H7 (cell line): Measurements from ENCODE around the gene SIK3. TPM values are rescaled to one million over a fixed set of nuclear protein-coding genes. Genes with fewer than 3 reads are reported as not detected.
"Not testable (repeated sequence)": the region's sequence is repeated elsewhere in the genome, so short reads cannot be mapped to it uniquely, and the experiment has no call there.

Experiments
- DNase-seq: peaks from one replicate; pipeline ENCODE4 v3.0.0; 2012
- H3K27me3 ChIP-seq: 2 replicates; pipeline ENCODE4 v1.6.0; 2011; ENCODE audit warnings: mild to moderate bottlenecking, low read length; ENCODE audit not compliant: control insufficient read depth, insufficient read depth
- H3K36me3 ChIP-seq: replicated peaks from 2 replicates; pipeline ENCODE4 v1.5.1; 2011; ENCODE audit warnings: low read length; ENCODE audit not compliant: control insufficient read depth, insufficient read depth
- H3K4me3 ChIP-seq: 2 replicates; pipeline ENCODE4 v1.5.1; 2011; ENCODE audit warnings: low read depth, mild to moderate bottlenecking, control low read depth, low read length, moderate library complexity; ENCODE audit not compliant: insufficient read depth
- total RNA-seq: library from RNA; depleted of rRNA; stranded (reverse); fragments of >200 nt; shearing (Covaris generic); gene quantifications from 2 replicates; pipeline ENCODE4 v1.2.3, GENCODE V29; 2014

The SIK3 gene
- total RNA-seq, 1 experiment from 2014 or later, result 14.4 TPM

DNA sequence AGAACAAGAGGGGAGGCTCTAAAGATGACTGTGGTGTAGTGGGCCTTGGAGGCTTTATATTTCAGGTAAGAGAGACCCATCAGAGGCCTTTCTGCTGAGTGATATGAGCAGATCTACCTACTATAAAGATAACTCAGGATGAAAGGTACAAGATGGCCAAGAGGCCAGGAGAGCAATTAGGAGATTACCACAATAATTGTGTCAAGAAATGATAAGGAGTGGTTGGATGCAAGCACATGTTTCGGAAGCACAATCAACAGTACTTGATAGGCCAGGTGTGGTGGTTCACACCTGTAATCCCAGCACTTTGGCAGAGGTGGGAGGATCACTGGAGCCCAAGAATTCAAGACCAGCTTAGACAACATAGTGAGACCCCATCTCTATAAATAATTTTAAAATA, 43.8 kb downstream of the SIK3 start:
- Histone ChIP-seq H3K36me3 (no peaks in the 10 kb centered on the region), H3K27me3 (no peaks in the 10 kb centered on the region), H3K4me3 (no peak overlapping the region)
- no peak for DNase-seq

DNA sequence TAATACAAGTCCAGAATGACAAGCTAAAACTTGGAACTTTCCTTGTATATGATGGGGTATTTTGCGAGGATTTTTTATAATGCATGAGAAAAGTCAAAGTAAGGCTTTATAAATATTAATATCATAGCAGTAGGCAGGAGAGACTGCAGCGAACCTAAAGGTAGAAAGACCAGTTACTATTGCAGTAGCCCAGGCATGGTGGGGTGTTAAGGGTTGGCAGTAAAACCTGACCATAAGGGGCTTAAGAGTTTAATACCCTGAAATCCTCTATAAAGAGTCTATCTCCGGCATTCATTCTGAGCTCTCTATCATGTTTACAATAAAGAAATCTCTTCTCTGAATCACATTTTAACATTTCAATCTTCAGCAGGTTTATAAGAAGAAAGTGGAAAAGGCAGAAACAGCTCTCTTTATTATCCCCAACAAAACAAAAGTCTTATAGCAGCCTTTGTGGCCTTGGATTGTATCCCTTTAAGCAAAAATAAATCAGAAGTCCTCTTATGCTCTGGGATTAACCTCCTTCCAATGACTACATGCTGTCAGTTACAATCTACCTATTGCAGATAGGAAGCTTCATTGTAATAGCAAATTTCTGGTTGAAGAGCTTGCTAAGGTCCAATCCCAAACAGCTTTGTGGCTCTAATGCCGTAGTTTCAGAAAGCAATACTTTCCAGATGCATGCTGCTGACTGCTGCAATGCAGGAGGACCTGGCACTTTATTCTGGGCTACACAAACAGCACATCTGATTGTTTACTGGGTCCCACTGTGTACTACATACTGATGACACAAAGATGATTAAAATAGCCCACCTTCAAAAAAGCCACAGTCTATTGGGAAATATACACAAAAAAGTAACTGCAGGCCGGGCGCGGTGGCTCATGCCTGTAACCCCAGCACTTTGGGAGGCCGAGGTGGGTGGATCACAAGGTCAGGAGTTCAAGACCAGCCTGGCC, 45.8 kb downstream of the SIK3 start:
- Histone ChIP-seq H3K27me3 (no peaks in the 10 kb centered on the region), H3K36me3 (no peaks in the 10 kb centered on the region), H3K4me3 (no peak overlapping the region)
- DNase-seq, result no peak

DNA sequence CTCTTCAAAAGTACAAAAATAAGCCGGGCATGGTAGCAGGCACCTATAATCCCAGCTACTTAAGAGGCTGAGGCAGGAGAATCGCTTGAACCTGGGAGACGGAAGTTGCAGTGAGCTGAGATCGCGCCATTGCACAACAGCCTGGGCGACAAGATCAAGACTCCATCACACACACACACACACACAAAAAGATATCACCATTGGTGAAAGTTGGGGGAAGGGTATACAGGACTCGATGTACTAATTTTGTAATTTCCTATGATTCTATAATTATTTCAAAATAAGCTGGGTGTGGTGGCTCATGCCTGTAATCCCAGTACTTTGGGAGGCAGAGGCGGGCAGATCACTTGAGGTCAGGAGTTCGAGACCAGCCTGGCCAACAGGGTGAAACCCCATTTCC, 48.1 kb downstream of the SIK3 start:
- H3K36me3 ChIP-seq, H3K4me3 ChIP-seq, H3K27me3 ChIP-seq, DNase-seq: not testable (repeated sequence)

DNA sequence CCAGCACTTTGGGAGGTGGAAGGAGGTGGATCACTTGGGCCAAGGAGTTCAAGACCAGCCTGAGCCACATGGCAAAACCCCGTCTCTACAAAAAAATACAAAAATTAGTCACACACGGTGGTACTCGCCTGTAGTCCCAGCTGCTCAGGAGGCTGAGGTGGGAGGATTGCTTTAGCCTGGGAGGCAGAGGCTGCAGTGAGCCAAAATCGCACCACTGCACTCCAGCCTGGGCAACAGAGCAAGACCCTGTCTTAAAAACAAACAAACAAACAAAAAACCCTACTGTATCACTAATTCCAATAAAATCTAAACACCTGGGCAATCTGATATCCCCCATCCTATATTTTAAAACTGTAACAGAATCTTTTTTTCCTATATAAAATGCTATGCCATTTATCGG, 51.6 kb downstream of the SIK3 start:
- H3K36me3 ChIP-seq, H3K4me3 ChIP-seq, DNase-seq, H3K27me3 ChIP-seq: not testable (repeated sequence)

DNA sequence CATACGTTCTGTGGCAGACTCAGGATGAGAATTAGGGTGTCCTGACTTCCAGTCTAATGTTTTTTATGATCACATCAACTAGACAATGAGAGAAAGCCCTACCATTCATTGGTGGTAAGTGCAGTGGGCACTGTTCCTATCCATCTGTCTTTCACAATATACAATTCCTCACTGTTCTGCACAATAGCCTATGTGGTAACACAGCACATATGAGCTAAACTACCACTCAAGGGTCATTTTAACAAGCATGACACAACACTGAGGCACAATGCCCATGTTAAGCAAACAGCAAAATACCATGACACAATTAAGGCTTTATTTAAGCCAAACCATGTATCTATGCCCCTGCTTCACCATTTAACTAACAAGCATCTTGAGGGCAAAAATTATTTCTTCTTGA, 52.3 kb downstream of the SIK3 start:
- H3K4me3 ChIP-seq, result no peak overlapping the region
- no peak for DNase-seq
- H3K36me3 ChIP-seq, result no peaks in the 10 kb centered on the region
- no peaks in the 10 kb centered on the region for H3K27me3 ChIP-seq

DNA sequence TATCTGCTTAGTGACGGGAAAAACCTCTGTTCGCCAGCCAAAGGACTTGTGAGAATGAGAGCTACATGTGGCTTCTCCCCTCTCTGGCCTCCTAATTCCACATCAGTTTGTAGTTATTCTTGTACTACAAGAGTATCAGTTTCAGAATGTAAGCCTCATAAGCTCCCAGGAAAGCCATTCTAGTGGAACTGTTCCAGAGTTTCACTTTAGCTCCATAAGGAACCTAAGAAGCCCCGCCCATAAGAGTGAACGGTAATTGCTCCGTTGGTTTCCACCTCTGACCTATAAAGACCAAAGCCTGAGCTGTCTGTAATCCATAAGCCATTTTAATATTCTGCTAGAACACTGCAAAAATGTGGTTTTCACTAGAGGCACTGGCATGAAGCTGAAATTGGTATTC, 53.0 kb downstream of the SIK3 start:
- DNase-seq, result no peak
- Histone ChIP-seq H3K36me3 (no peaks in the 10 kb centered on the region), H3K4me3 (no peak overlapping the region), H3K27me3 (no peaks in the 10 kb centered on the region)

DNA sequence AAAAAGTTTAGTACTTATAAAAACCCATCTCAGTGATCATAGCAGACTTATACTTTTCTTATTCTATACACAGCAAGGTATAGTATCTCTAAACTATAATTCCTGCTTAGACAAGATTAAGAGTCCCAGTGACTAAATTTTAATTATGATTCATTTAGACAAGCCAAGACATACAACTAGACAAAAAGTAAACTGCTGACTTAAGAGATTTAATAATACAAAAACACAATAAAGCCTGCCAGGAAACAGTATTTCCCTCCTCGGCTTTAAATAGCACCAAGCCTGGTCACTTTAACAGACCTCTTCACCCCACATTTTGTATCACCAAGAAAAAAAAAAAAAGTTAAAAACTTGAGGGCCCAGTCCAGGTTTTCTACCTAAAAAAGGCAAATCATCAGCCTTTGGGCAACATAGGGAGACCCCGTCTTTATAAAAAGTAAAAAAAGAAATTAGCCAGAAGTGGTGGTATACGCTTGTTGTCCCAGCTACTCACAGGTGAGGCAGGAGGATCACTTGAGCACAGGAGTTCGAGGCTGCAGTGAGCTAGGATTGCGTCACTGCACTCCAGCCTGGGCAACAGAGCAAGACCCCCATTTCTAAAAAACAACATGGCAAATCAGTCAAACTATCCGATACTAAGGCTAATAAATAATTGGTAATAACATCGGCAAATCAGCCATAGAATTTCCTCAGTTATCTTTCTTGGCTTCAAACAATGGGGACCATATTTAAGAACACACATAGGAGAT, 53.8 kb downstream of the SIK3 start:
- Histone ChIP-seq H3K4me3 (no peak overlapping the region), H3K27me3 (no peaks in the 10 kb centered on the region), H3K36me3 (no peaks in the 10 kb centered on the region)
- no peak for DNase-seq

DNA sequence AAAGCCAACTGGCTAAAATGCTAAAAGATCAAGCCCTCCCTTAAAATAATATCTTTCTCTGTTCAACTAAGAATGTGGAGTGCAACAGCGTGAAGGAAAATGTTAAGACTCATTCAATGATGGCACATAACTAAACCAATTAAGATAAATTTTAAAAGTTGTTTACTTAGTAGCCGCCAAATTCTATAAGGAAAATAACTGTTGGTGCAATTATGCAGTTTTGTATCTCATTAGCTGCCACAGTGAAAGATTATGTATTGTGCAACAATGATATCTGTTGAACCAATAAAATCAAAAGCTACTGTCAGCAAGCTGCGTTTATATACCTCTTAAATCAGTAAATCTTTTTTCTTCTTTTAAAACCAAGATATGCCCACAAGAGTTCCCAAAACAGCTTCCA, 55.5 kb downstream of the SIK3 start:
- Histone ChIP-seq H3K36me3 (no peaks in the 10 kb centered on the region), H3K27me3 (no peaks in the 10 kb centered on the region), H3K4me3 (no peak overlapping the region)
- DNase-seq, result no peak

DNA sequence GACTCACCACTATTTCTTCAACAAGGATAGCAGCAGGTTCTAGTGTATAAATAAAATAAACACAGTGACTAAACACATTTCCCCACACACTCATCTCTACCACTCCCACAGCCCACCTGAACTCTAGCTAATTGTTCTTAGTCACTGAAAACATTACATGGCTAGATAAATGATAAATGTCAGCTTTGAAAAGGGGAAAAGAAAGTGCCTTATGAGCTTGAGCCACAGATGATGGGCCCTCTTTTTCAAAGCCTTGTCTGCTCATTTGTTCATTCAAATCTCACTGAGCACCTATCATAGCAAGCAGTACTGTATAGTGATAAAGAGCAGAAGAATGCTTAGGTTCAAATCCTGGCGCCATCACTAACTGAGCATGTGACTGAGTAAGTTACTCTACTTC, 58.3 kb downstream of the SIK3 start:
- no peaks in the 10 kb centered on the region for H3K27me3 ChIP-seq
- H3K4me3 ChIP-seq, result no peak overlapping the region
- DNase-seq, result no peak
- no peaks in the 10 kb centered on the region for H3K36me3 ChIP-seq

DNA sequence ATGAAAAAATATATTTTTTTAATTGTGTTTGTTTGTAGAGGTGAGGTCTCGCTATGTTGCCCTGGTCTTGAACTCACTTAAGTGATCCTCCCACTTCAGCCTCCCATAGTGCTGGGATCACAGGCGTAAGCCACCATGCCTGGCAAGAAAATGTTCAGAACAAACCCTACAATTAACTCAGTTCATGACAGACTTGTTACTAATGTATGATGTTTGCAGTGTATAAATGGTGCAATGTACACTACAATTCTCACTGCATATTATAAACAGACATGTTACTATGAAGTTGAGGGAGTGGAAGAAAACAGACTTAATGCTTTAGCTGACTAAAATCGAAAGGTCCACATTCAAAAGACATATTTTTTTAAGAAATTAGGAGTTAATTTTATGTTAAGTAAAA, 59.0 kb downstream of the SIK3 start:
- Histone ChIP-seq H3K27me3 (no peaks in the 10 kb centered on the region), H3K36me3 (no peaks in the 10 kb centered on the region), H3K4me3 (no peak overlapping the region)
- DNase-seq, result no peak

DNA sequence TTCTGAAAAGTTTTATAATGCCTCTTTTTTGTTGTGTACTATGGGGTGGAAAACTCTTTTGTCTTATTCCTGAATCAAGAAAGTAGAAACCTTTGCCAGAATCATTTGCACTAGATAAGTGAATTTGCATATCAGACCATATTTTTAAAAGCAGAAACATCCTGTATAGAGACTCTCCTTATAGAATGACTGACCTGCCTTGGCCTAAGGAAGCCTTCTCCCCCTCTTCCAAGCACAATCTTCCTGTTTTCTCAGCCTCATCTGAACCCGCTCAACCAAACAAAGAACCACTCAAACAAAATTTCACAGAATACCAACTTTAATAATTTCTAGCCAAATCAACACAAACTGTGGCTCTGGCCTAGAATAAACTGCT, 60.3 kb downstream of the SIK3 start:
- no peak for DNase-seq
- Histone ChIP-seq H3K4me3 (no peak overlapping the region), H3K36me3 (no peaks in the 10 kb centered on the region), H3K27me3 (no peaks in the 10 kb centered on the region)

DNA sequence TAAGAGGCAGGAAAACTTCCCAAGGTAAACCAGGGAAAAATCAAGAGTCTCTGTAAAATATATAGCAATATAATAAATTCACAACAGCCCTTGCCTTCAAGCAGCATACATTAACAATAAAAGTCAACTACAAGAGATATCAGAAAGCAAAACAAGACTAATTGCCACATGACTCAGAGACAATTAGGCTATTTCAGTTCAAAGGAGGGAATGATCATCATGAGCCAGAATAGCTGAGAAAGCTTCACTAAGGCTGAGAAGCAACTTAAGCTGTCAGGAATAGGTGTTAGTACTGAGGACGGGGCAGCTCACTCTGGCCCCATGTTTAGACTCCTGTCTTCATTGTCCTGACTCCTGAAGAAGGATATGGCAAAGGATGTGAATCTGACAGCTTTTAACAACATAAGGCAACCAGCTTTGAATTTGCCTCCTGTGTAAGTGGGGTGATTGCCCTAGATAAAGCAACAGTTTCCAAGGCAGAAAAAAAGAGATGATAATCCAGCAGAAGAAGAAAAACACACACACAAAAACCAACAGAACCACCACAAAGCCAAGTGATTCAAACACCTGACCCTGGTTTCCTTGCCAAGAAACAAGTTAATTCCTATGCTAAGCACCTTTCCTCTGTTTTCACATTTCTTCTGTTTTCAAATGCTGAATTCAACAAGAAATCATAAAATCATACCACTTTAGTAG, 60.8 kb downstream of the SIK3 start:
- Histone ChIP-seq H3K36me3 (no peaks in the 10 kb centered on the region), H3K27me3 (no peaks in the 10 kb centered on the region), H3K4me3 (no peak overlapping the region)
- no peak for DNase-seq

DNA sequence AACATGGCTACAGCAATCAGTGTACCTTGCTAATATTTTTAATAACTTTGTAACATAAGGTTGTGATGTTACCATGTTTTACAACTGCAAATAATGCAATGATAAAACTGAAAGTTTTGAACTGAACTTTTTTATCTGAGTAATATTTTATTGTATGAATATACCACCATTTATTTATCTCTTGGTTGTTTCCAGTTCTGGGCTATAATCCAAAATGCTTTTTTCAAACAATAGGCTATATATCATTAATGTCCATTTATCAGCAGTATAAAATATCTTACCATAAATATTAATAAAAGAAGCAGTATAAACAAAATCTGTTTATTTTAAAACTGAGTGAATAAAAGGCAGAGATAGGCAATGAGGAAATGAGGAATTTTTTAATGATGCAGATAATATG, 63.3 kb downstream of the SIK3 start:
- no peak overlapping the region for H3K4me3 ChIP-seq
- no peaks in the 10 kb centered on the region for H3K27me3 ChIP-seq

DNA sequence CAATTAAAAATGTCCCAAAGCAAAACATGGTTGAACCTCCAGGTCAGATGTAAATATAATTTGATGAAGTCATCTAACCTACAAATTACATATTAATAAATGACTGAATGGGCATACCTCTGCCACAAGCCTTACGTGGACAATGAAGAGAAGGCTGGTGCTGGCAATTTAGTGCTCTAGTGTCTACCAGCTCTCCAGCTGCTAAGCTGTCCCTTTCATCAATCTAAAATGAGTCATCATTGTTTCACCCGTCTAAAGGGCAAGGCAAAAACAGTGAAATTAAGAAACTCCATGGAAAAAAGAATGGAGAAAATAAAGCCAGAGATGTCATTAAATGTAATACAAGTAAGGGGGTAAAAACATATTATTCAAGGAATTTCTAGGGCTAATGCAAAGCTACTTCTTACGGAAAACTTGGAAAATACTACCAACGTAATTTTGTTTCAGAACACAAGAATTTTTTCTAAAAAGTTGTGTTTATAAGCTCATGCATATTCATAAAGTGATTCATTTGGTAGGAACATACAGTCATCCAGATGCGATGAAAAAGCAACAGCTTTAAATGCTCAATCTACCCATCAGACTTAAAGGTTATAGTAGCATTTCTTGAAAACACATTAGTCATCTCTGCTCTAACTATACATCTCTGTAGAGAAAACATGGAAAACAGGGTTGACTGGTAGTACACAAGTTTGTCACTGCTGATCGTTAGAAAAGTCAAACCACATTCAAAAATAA, 71.5 kb downstream of the SIK3 start:
- Histone ChIP-seq H3K36me3 (no peaks in the 10 kb centered on the region), H3K4me3 (no peak overlapping the region), H3K27me3 (no peaks in the 10 kb centered on the region)
- DNase-seq, result no peak

More for the DNA sequence above, 63.3 kb downstream of the SIK3 start:
- no peaks in the 10 kb centered on the region for H3K36me3 ChIP-seq
- DNase-seq, result no peak
